ENCODE results near the gene NFE2L2.
"Not testable (repeated sequence)": the region's sequence is repeated elsewhere in the genome, so short reads cannot be mapped to it uniquely, and the experiment has no call there.

The NFE2L2 gene

GRCh38 chr2:177281400-177282180 lies 17.1 kb upstream of the NFE2L2 start:
- DNase-seq (ENCODE audit: low read depth, low spot score): no peak

GRCh38 chr2:177279847-177280246 lies 15.3 kb upstream of the NFE2L2 start:
- no peak for DNase-seq (ENCODE audit: low read depth, low spot score)

GRCh38 chr2:177275743-177276055 lies 11.2 kb upstream of the NFE2L2 start:
- DNase-seq (ENCODE audit: low read depth, low spot score): no peak

- DNase-seq (ENCODE audit: low read depth, low spot score): no peak
Observed at GRCh38 chr2:177275040-177275742, 10.7 kb upstream of the NFE2L2 start.

- no peak for DNase-seq (ENCODE audit: low read depth, low spot score)
Observed at GRCh38 chr2:177273408-177273807, 8.9 kb upstream of the NFE2L2 start.

GRCh38 chr2:177272765-177273164 lies 8.2 kb upstream of the NFE2L2 start:
- no peak for DNase-seq (ENCODE audit: low read depth, low spot score)

- no peak for DNase-seq (ENCODE audit: low read depth, low spot score)
Observed at GRCh38 chr2:177271981-177272666, 7.6 kb upstream of the NFE2L2 start.

- DNase-seq (ENCODE audit: low read depth, low spot score): no peak
Observed at GRCh38 chr2:177270531-177270930, 6.0 kb upstream of the NFE2L2 start.

GRCh38 chr2:177268901-177269300 lies 4.4 kb upstream of the NFE2L2 start:
- DNase-seq (ENCODE audit: low read depth, low spot score): no peak

- no peak for DNase-seq (ENCODE audit: low read depth, low spot score)
Observed at GRCh38 chr2:177268187-177268871, 3.8 kb upstream of the NFE2L2 start.

GRCh38 chr2:177266955-177267354 lies 2.4 kb upstream of the NFE2L2 start:
- DNase-seq (ENCODE audit: low read depth, low spot score): not testable (repeated sequence)

GRCh38 chr2:177265824-177266817 lies 1.6 kb upstream of the NFE2L2 start:
- no peak for DNase-seq (ENCODE audit: low read depth, low spot score)

- no peak for DNase-seq (ENCODE audit: low read depth, low spot score)
Observed at GRCh38 chr2:177264209-177264692, 276 bp downstream of the NFE2L2 start.

GRCh38 chr2:177263451-177264208 lies 897 bp downstream of the NFE2L2 start:
- DNase-seq (ENCODE audit: low read depth, low spot score): peak; percentile 88

GRCh38 chr2:177262958-177263450 lies 1.5 kb downstream of the NFE2L2 start:
- DNase-seq (ENCODE audit: low read depth, low spot score): no peak

- no peak for DNase-seq (ENCODE audit: low read depth, low spot score)
Observed at GRCh38 chr2:177262092-177262491, 2.4 kb downstream of the NFE2L2 start.

- DNase-seq (ENCODE audit: low read depth, low spot score): no peak
Observed at GRCh38 chr2:177261116-177262060, 3.1 kb downstream of the NFE2L2 start.

- no peak for DNase-seq (ENCODE audit: low read depth, low spot score)
Observed at GRCh38 chr2:177260379-177260778, 4.1 kb downstream of the NFE2L2 start.

- DNase-seq (ENCODE audit: low read depth, low spot score): no peak
Observed at GRCh38 chr2:177258059-177258458, 6.5 kb downstream of the NFE2L2 start.
